Activated naive CD8-positive, alpha-beta T cell treated with anti-CD3 and anti-CD28 coated beads, Interleukin-2, amount 10 ng/mL, durations not matched to agents 7 days and 5 days (primary cell): ENCODE data around the gene FLRT1. TPM values are rescaled to one million over a fixed set of nuclear protein-coding genes. Genes with fewer than 3 reads are reported as not detected.

Experiments
- ATAC-seq: fragments of 150-1000 bp; cut with Tn5 transposase; one replicate; pipeline ENCODE4 v1.10.0; 2021; ENCODE audit warnings: low read depth, moderate library complexity
- POLR2A ChIA-PET: fragments of 350-600 bp; sonication (Branson Sonifier 250); formaldehyde crosslinking; loops from one replicate; lab custom pipeline; 2021; ENCODE audit warnings: antibody characterized with exemption; lab: Charles Lee
- DNase-seq: peaks from one replicate; pipeline ENCODE4 v3.0.0; 2021
- H3K27ac Mint-ChIP-seq: one replicate; pipeline ENCODE4 v1.8.0; 2022; ENCODE audit warnings: mild to moderate bottlenecking, mixed read lengths
- H3K27me3 Mint-ChIP-seq: one replicate; pipeline ENCODE4 v1.8.0; 2022; ENCODE audit warnings: mild to moderate bottlenecking, moderate library complexity, mixed read lengths
- H3K36me3 Mint-ChIP-seq: one replicate; pipeline ENCODE4 v1.8.0; 2021; ENCODE audit warnings: mild to moderate bottlenecking, mixed read lengths
- H3K4me1 Mint-ChIP-seq: one replicate; pipeline ENCODE4 v1.8.0; 2021; ENCODE audit warnings: mixed read lengths
- H3K4me3 Mint-ChIP-seq: one replicate; pipeline ENCODE4 v1.8.0; 2022; ENCODE audit warnings: mild to moderate bottlenecking, moderate library complexity, mixed read lengths
- H3K9me3 Mint-ChIP-seq: one replicate; pipeline ENCODE4 v1.8.0; 2021; ENCODE audit warnings: mixed read lengths
- total RNA-seq, 2 experiments: library from RNA; stranded (reverse); gene quantifications; one replicate each; pipeline ENCODE4 v1.2.3, GENCODE V29; 2021

Gene FLRT1
- total RNA-seq, 2 experiments from 2014 or later, result not detected

- Mint-ChIP-seq H3K4me1 (peaks cover 5% of the 10 kb centered on the region), H3K9me3 (no peaks in the 10 kb centered on the region), H3K27me3 (no peaks in the 10 kb centered on the region), H3K27ac (no peak overlapping the region), H3K4me3 (no peak overlapping the region), H3K36me3 (peaks cover 7% of the 10 kb centered on the region)
- DNase-seq (peak; percentile 88), ATAC-seq (peak; percentile 84)
- POLR2A ChIA-PET, result interaction anchor here (0.8 to 1.7 kb wide), 7 partner anchors 11 to 226 kb away, joined by 3 to 8 read pairs (median 3); partner anchors contain the start of gene NUDT22
These were observed 35.5 kb upstream of the FLRT1 start for GRCh38 chr11:64000026-64000739.

- no peaks in the 10 kb centered on the region for H3K27me3 Mint-ChIP-seq
- no peak overlapping the region for H3K27ac Mint-ChIP-seq
- no peak overlapping the region for H3K4me3 Mint-ChIP-seq
- ATAC-seq (no peak), DNase-seq (no peak)
- peaks cover 5% of the 10 kb centered on the region for H3K4me1 Mint-ChIP-seq
- H3K36me3 Mint-ChIP-seq, result peaks cover 7% of the 10 kb centered on the region
- POLR2A ChIA-PET, result interaction anchor here (0.8 to 1.7 kb wide), 7 partner anchors 12 to 226 kb away, joined by 3 to 8 read pairs (median 3); partner anchors contain the start of gene NUDT22
- H3K9me3 Mint-ChIP-seq, result no peaks in the 10 kb centered on the region
These were observed 34.8 kb upstream of the FLRT1 start for GRCh38 chr11:64000740-64001483.

- H3K9me3 Mint-ChIP-seq, result no peaks in the 10 kb centered on the region
- no peak overlapping the region for H3K27ac Mint-ChIP-seq
- POLR2A ChIA-PET, result interaction anchor here (1.1 to 1.4 kb wide), 2 partner anchors 150 to 183 kb away, joined by 3 to 4 read pairs; no protein-coding TSS in a partner anchor
These were observed 34.0 kb upstream of the FLRT1 start for GRCh38 chr11:64001484-64002420.

GRCh38 chr11:64003807-64004589 is 31.7 kb upstream of the FLRT1 start:
- no peak for ATAC-seq
- no peaks in the 10 kb centered on the region for H3K9me3 Mint-ChIP-seq

More at GRCh38 chr11:64001484-64002420, 34.0 kb upstream of the FLRT1 start:
- no peak for DNase-seq
- Mint-ChIP-seq H3K4me3 (no peak overlapping the region), H3K27me3 (peaks cover 6% of the 10 kb centered on the region), H3K4me1 (peaks cover 5% of the 10 kb centered on the region), H3K36me3 (peaks cover 7% of the 10 kb centered on the region)
- ATAC-seq, result no peak

GRCh38 chr11:64004590-64004984 is 31.1 kb upstream of the FLRT1 start:
- H3K36me3 Mint-ChIP-seq, result peaks cover 5% of the 10 kb centered on the region
- no peak for DNase-seq
- H3K27ac Mint-ChIP-seq, result no peak overlapping the region
- peaks cover 5% of the 10 kb centered on the region for H3K4me1 Mint-ChIP-seq
- H3K27me3 Mint-ChIP-seq, result peaks cover 23% of the 10 kb centered on the region
- POLR2A ChIA-PET, result no interaction called here
- H3K4me3 Mint-ChIP-seq, result no peak overlapping the region
- H3K9me3 Mint-ChIP-seq, result no peaks in the 10 kb centered on the region
- ATAC-seq, result no peak

More at GRCh38 chr11:64003807-64004589, 31.7 kb upstream of the FLRT1 start:
- peaks cover 5% of the 10 kb centered on the region for H3K36me3 Mint-ChIP-seq
- H3K4me3 Mint-ChIP-seq, result no peak overlapping the region
- no peak overlapping the region for H3K27ac Mint-ChIP-seq
- peaks cover 23% of the 10 kb centered on the region for H3K27me3 Mint-ChIP-seq
- no peak for DNase-seq
- peaks cover 5% of the 10 kb centered on the region for H3K4me1 Mint-ChIP-seq
- POLR2A ChIA-PET, result no interaction called here

GRCh38 chr11:64005691-64006090 is 30.0 kb upstream of the FLRT1 start:
- peaks cover 7% of the 10 kb centered on the region for H3K9me3 Mint-ChIP-seq
- POLR2A ChIA-PET, result interaction anchor here (0.5 kb wide), 1 partner anchor 17 kb away, joined by 3 read pairs; no protein-coding TSS in a partner anchor
- DNase-seq (no peak), ATAC-seq (no peak)
- peaks cover 5% of the 10 kb centered on the region for H3K4me1 Mint-ChIP-seq
- no peak overlapping the region for H3K27ac Mint-ChIP-seq
- H3K4me3 Mint-ChIP-seq, result no peak overlapping the region
- peaks cover 9% of the 10 kb centered on the region for H3K36me3 Mint-ChIP-seq
- H3K27me3 Mint-ChIP-seq, result peaks cover 23% of the 10 kb centered on the region

- no peak for DNase-seq
- Mint-ChIP-seq H3K4me1 (peaks cover 5% of the 10 kb centered on the region), H3K27me3 (peaks cover 23% of the 10 kb centered on the region), H3K4me3 (no peak overlapping the region), H3K36me3 (peaks cover 10% of the 10 kb centered on the region), H3K27ac (no peak overlapping the region), H3K9me3 (peaks cover 13% of the 10 kb centered on the region)
- ATAC-seq, result no peak
- POLR2A ChIA-PET, result no interaction called here
These were observed 29.3 kb upstream of the FLRT1 start for GRCh38 chr11:64006398-64006797.

GRCh38 chr11:64007160-64007628 is 28.5 kb upstream of the FLRT1 start:
- H3K9me3 Mint-ChIP-seq, result peaks cover 13% of the 10 kb centered on the region
- no peak for ATAC-seq
- peaks cover 23% of the 10 kb centered on the region for H3K27me3 Mint-ChIP-seq
- POLR2A ChIA-PET, result interaction anchor here (1.5 kb wide), 1 partner anchor 22 kb away, joined by 4 read pairs; no protein-coding TSS in a partner anchor
- H3K4me3 Mint-ChIP-seq, result peak overlapping the region; percentile 71
- no peak for DNase-seq
- H3K36me3 Mint-ChIP-seq, result peaks cover 10% of the 10 kb centered on the region
- H3K4me1 Mint-ChIP-seq, result peaks cover 5% of the 10 kb centered on the region
- H3K27ac Mint-ChIP-seq, result no peak overlapping the region

- H3K4me3 Mint-ChIP-seq, result no peak overlapping the region
- POLR2A ChIA-PET, result interaction anchor here (1.5 kb wide), 1 partner anchor 22 kb away, joined by 4 read pairs; no protein-coding TSS in a partner anchor
- no peak for DNase-seq
These were observed 28.0 kb upstream of the FLRT1 start for GRCh38 chr11:64007629-64008282.

GRCh38 chr11:64008283-64008913 is 27.3 kb upstream of the FLRT1 start:
- Mint-ChIP-seq H3K4me3 (no peak overlapping the region), H3K27ac (no peak overlapping the region), H3K9me3 (peaks cover 13% of the 10 kb centered on the region), H3K4me1 (peaks cover 5% of the 10 kb centered on the region), H3K36me3 (peaks cover 10% of the 10 kb centered on the region), H3K27me3 (peaks cover 23% of the 10 kb centered on the region)
- ATAC-seq (no peak), DNase-seq (no peak)
- POLR2A ChIA-PET, result interaction anchor here (1.5 kb wide), 1 partner anchor 23 kb away, joined by 4 read pairs; no protein-coding TSS in a partner anchor

More at GRCh38 chr11:64007629-64008282, 28.0 kb upstream of the FLRT1 start:
- peak; percentile 52 for ATAC-seq
- Mint-ChIP-seq H3K27ac (no peak overlapping the region), H3K36me3 (peaks cover 10% of the 10 kb centered on the region), H3K27me3 (peaks cover 23% of the 10 kb centered on the region), H3K9me3 (peaks cover 13% of the 10 kb centered on the region), H3K4me1 (peaks cover 5% of the 10 kb centered on the region)

- POLR2A ChIA-PET, result no interaction called here
- Mint-ChIP-seq H3K27ac (no peak overlapping the region), H3K9me3 (peaks cover 13% of the 10 kb centered on the region), H3K36me3 (peaks cover 10% of the 10 kb centered on the region), H3K4me1 (peaks cover 5% of the 10 kb centered on the region), H3K4me3 (no peak overlapping the region), H3K27me3 (peaks cover 23% of the 10 kb centered on the region)
- DNase-seq, result no peak
- no peak for ATAC-seq
These were observed 26.7 kb upstream of the FLRT1 start for GRCh38 chr11:64008914-64009633.
